MM.1S (cell line): ENCODE data around the gene VAMP7.

ENCODE experiments used
- EZH2 ChIP-seq: fragments of 300-600 bp; sonication (generic); optimal IDR thresholded peaks from 2 replicates; pipeline ENCODE3; 2017; ENCODE audit warnings: low read depth, mild to moderate bottlenecking, antibody characterized with exemption, low read length, mixed read lengths
- EZH2phosphoT487 ChIP-seq: fragments of 300-600 bp; sonication (generic); IDR thresholded peaks from 2 replicates; pipeline ENCODE4 v1.6.1; 2018; ENCODE audit warnings: antibody characterized with exemption, low read length
- TF ChIP-seq, protein P1 (sequence below): fragments of 300-600 bp; sonication (generic); IDR thresholded peaks from 2 replicates; pipeline ENCODE4 v1.5.1; 2016; ENCODE audit warnings: antibody characterized with exemption, low read length, mixed read lengths

DNA sequence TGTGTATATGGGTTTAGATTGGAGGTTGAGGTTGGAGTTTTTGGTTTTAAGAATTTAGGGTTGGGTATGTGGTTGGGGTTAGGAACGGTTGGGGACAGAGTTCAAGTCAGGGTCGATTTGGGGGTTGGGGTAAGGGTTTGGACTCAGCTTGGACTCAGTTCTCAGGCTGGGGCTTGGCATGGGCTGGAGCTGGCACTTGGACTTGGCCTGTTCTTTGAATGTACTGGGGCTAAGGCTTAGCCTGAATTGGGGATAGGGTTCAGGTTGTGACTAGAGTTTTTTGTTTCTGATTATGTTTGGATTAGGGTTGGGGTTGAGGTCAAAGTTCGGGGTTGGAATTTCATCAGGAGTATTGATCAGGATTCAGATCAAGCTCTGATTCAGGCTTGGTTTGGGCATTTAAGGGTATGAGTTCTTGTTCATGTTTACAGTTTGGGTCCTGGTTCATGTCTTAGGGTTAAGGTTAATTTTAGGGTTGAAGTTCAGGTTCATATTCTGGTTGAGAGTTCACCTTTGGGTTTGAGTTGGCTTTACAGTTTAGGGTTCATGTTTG lies 70.2 kb downstream of the VAMP7 start:
- TF ChIP-seq EZH2phosphoT487: no peak
- TF ChIP-seq EZH2: no peak
- TF ChIP-seq, protein P1, sequence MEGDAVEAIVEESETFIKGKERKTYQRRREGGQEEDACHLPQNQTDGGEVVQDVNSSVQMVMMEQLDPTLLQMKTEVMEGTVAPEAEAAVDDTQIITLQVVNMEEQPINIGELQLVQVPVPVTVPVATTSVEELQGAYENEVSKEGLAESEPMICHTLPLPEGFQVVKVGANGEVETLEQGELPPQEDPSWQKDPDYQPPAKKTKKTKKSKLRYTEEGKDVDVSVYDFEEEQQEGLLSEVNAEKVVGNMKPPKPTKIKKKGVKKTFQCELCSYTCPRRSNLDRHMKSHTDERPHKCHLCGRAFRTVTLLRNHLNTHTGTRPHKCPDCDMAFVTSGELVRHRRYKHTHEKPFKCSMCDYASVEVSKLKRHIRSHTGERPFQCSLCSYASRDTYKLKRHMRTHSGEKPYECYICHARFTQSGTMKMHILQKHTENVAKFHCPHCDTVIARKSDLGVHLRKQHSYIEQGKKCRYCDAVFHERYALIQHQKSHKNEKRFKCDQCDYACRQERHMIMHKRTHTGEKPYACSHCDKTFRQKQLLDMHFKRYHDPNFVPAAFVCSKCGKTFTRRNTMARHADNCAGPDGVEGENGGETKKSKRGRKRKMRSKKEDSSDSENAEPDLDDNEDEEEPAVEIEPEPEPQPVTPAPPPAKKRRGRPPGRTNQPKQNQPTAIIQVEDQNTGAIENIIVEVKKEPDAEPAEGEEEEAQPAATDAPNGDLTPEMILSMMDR: no peak
